Testis (tissue), 3 donors: Measurements from ENCODE around the gene DNAH17. TPM values are rescaled to one million over a fixed set of nuclear protein-coding genes. Genes with fewer than 3 reads are reported as not detected.

Experiments
- DNase-seq: peaks from one replicate; pipeline ENCODE4 v3.0.0-alpha.2; 2019
- H3K27ac ChIP-seq, 2 donors: fragments of 200-600 bp; sonication (generic); one replicate each; pipeline ENCODE4 v1.5.1; 2019
- H3K27me3 ChIP-seq: fragments of 200-600 bp; sonication (generic); one replicate; pipeline ENCODE4 v1.5.1; 2019
- H3K36me3 ChIP-seq: fragments of 200-600 bp; sonication (generic); one replicate; pipeline ENCODE4 v1.5.1; 2017; ENCODE audit warnings: low read depth; ENCODE audit errors: missing control alignments
- H3K4me1 ChIP-seq: fragments of 200-600 bp; sonication (generic); one replicate; pipeline ENCODE4 v1.5.1; 2019
- H3K4me3 ChIP-seq, 2 donors: fragments of 200-600 bp; sonication (generic); one replicate each; pipeline ENCODE4 v1.5.1; 2017 to 2019
- H3K9me3 ChIP-seq: fragments of 200-600 bp; sonication (generic); one replicate; pipeline ENCODE4 v1.5.1; 2017
- CTCF ChIP-seq, 3 experiments: fragments of 450-650 bp in 2 of 3; fragments of 200-600 bp in 1 of 3; sonication (generic) in 1 of 3; IDR thresholded peaks; one replicate each; pipeline ENCODE4 v1.5.1; 2016 to 2019; ENCODE audit warnings: antibody characterized with exemption in 3 of 3, mild to moderate bottlenecking in 2 of 3, moderate library complexity in 1 of 3
- POLR2A ChIP-seq: fragments of 450-650 bp; IDR thresholded peaks from one replicate; pipeline ENCODE4 v1.6.1; 2017; ENCODE audit warnings: antibody characterized with exemption, mild to moderate bottlenecking, moderate library complexity
- WGBS, 2 donors: methylation state at CpG; one replicate each; pipeline ENCODE4 v1.1.5; 2018; 5-methylcytosine and 5-hydroxymethylcytosine counted together
- intact Hi-C: fragments of 100-400 bp; cut with DNase I; formaldehyde crosslinking; loops from one replicate; pipeline ENCODE4 v1.15.1; 2023; ENCODE audit warnings: low total_unique reads
- polyA plus RNA-seq: library from polyadenylated mRNA; stranded (reverse); fragments of 350-450 nt; fragmentation: Illumina TruSeq; extraction: RNeasy Lipid Tissue Mini Kit (QIAGEN cat#74804); gene quantifications from one replicate; pipeline ENCODE4 v1.2.3, GENCODE V29; 2014; ENCODE audit warnings: low read depth, low replicate concordance; ENCODE audit not compliant: insufficient read depth
- small RNA-seq, 2 donors: library from RNA; depleted of rRNA; stranded (forward); fragments of <200 nt; gene quantifications; one replicate each; pipeline ENCODE3, GENCODE V24; 2016
- total RNA-seq, 2 donors: library from RNA; depleted of rRNA; stranded (reverse); fragments of >200 nt; gene quantifications; one replicate each; pipeline ENCODE4 v1.2.3, GENCODE V29; 2016

Gene DNAH17
- total and polyA plus RNA-seq, 3 donors from 2014 or later, result 38.5 to 93.1 (median 57.6) TPM

DNA sequence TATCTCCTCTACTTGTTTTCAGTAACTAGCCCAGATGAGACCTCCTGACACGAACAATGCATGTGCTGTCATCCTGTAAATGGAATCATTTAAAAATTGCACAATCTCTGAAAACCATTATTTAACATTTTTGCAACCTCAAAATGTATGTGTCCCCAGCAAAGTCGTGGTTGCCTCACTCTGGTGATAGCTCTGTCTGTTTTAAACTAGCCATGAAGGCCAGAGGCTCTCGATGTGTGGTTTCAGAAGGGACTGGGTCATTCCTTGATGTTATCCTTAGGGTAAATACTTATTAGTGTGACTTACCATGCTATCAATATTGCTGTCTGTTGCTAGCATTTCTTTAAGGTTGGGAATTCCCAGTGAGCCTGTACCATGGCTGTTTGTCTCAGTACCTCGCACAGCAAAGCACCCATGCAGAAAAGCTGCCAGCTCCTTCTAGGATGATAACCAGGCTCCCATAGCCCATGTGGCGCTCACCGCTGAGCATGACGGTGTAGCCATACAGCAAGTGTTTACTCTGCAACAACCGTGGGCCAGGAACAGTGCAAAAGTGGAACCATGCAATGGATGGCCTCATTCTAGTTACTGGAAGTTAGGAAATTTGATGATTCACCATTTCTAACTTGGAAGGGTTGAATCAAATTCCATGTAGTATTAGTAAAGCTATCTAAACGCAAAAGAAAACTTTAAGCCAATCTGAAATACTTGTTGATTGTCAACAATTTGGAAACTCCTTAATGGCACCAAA is 201.6 kb downstream of the DNAH17 start:
- Histone ChIP-seq H3K9me3 (no peaks in the 10 kb centered on the region), H3K36me3 (no peaks in the 10 kb centered on the region), H3K4me1 (peaks cover 9% of the 10 kb centered on the region), H3K27ac (no peak overlapping the region), H3K27me3 (no peaks in the 10 kb centered on the region), H3K4me3 (no peak overlapping the region)
- 60 to 72% methylated on average over 9 of the region's 9 CpGs for WGBS, 2 donors
- intact Hi-C loops, result no loop called here
- TF ChIP-seq POLR2A (no peak), CTCF (IDR thresholded peaks at IDR 0.05) (no peak)
- no peak for DNase-seq

DNA sequence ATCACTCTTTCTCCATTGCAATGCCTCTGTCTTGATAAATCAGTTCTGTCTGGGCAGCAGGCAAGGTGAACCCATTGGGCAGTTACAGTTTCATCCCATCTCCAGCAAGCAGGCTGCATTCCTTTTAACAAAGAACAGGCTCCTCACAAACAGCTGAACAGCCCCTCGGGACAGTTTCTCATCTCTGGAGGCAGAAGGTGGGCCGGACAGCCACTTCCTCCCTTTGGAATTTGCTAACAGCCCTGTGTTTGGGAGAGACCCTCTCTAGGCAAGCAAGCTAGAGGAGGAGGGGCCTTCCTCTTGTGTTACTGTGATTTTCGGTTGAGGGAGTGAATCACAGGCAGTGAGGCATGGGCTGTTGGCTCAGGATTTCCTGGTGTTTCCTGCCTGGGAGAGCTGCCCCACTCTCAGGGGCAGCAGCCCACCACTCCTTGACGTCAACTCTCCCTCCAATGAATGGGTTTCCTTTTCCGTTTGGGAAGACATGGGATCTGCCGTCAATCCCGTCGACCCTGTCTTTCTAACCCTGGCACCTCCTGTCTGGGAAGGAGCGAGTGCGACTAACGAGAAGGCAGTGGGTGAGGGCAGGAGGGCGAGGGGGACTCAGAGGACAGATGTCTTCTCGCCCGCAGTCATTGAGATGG is 202.4 kb downstream of the DNAH17 start:
- Histone ChIP-seq H3K27me3 (no peaks in the 10 kb centered on the region), H3K36me3 (no peaks in the 10 kb centered on the region), H3K9me3 (no peaks in the 10 kb centered on the region), H3K4me3 (no peak overlapping the region), H3K27ac (no peak overlapping the region), H3K4me1 (peaks cover 6% of the 10 kb centered on the region)
- intact Hi-C loops, result no loop called here
- no peak for TF ChIP-seq CTCF (IDR thresholded peaks at IDR 0.05)
- WGBS, 2 donors, result 56 to 72% methylated on average over 13 to 14 of the region's 14 CpGs
- no peak for DNase-seq

DNA sequence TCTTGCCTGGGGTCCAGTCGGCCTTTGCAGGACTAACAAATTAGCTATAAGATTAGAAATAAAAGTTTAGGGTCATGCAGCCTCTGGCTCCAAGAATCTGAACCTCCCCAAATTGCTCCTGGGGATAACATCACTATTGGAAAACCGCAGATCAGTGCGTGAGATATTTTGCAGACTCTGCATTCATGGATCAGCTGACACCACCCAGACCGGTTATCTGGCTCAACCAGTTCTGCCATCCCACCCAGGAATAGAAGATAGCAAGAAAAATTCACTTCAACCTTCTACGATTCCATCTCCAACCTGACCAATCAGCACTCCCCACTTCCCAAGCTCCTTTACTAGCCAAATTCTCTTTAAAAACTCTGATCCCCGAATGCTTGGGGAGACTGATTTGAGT is 203.0 kb downstream of the DNAH17 start:
- Histone ChIP-seq H3K27me3 (no peaks in the 10 kb centered on the region), H3K27ac (no peak overlapping the region), H3K4me3 (no peak overlapping the region), H3K4me1 (peaks cover under 1% of the 10 kb centered on the region), H3K36me3 (no peaks in the 10 kb centered on the region), H3K9me3 (no peaks in the 10 kb centered on the region)
- 66 to 74% methylated on average over 6 of the region's 6 CpGs for whole genome bisulfite sequencing, 2 donors
- TF ChIP-seq CTCF (IDR thresholded peaks at IDR 0.05), result no peak
- TF ChIP-seq POLR2A, result no peak
- intact Hi-C loops, result no loop called here
- DNase-seq, result no peak

Small RNA genes lying within 50 kb of the gene (small RNA-seq; reads per million reads assigned to genes)
- 0 reads per million in 2 donors for gene RF00415
- 0 reads per million in 2 donors for gene RN7SL454P

Other genes starting within 250 kb of the DNAH17 start
- gene SOCS3, start 217.3 kb downstream of the DNAH17 start, total RNA-seq, result 10 to 100 TPM in 1 of 2 donors, 1 to 10 TPM in 1; 2.2 to 17.8 TPM
- 9.6 TPM for gene SOCS3, start 217.3 kb downstream of the DNAH17 start, polyA plus RNA-seq
- gene PGS1, start 198.7 kb downstream of the DNAH17 start, total RNA-seq, result 10 to 100 TPM; 50.4 to 58.4 TPM
- 34.9 TPM for gene PGS1, start 198.7 kb downstream of the DNAH17 start, polyA plus RNA-seq
- gene CYTH1, start 204.9 kb upstream of the DNAH17 start, total RNA-seq, result 10 to 100 TPM; 42.2 to 47.9 TPM
- 40.8 TPM for gene CYTH1, start 204.9 kb upstream of the DNAH17 start, polyA plus RNA-seq